K562 (cell line): ENCODE data around the gene ELK1. TPM values are rescaled to one million over a fixed set of nuclear protein-coding genes. Genes with fewer than 3 reads are reported as not detected.

ENCODE experiments used
- ARID2 ChIP-seq: fragments of 450-650 bp; IDR thresholded peaks from 2 replicates; pipeline ENCODE4 v1.6.1; 2017; ENCODE audit warnings: antibody characterized with exemption, mild to moderate bottlenecking
- BACH1 ChIP-seq: fragments of 200-800 bp; sonication (Bioruptor generic); IDR thresholded peaks from 2 replicates; pipeline ENCODE4 v1.6.1; 2016; ENCODE audit warnings: missing genetic modification characterization, missing compliant biosample characterization
- CBX2 ChIP-seq: fragments of 200-600 bp; sonication (generic); IDR thresholded peaks from one replicate; pipeline ENCODE4 v1.6.1; 2012; ENCODE audit warnings: mild to moderate bottlenecking, low read length, inconsistent platforms; ENCODE audit not compliant: insufficient read depth, poor library complexity, severe bottlenecking
- DACH1 ChIP-seq: fragments of 450-650 bp; IDR thresholded peaks from 2 replicates; pipeline ENCODE4 v1.6.1; 2018; ENCODE audit not compliant: partially characterized antibody
- EP300 ChIP-seq: IDR thresholded peaks from 2 replicates; pipeline ENCODE4 v1.6.1; 2012; ENCODE audit warnings: low read length, improper control_type of control experiment
- KLF10 ChIP-seq: fragments of 250-450 bp; sonication (Bioruptor Pico); IDR thresholded peaks from 2 replicates; pipeline ENCODE4 v1.6.1; 2021; ENCODE audit warnings: matching md5 sums
- MCM5 ChIP-seq: fragments of 450-650 bp; IDR thresholded peaks from 2 replicates; pipeline ENCODE4 v1.6.1; 2016; ENCODE audit warnings: low read depth
- MTF1 ChIP-seq: fragments of 250-450 bp; sonication (Bioruptor Pico); IDR thresholded peaks from 2 replicates; pipeline ENCODE4 v1.9.0; 2021; ENCODE audit warnings: moderate library complexity, mild to moderate bottlenecking, inconsistent platforms, borderline replicate concordance
- NUFIP1 ChIP-seq: fragments of 450-650 bp; IDR thresholded peaks from 2 replicates; pipeline ENCODE4 v1.6.1; 2018; ENCODE audit not compliant: partially characterized antibody
- POLR2AphosphoS5 ChIP-seq: IDR thresholded peaks from 2 replicates; pipeline ENCODE4 v1.6.1; 2011; ENCODE audit warnings: mild to moderate bottlenecking, low read depth, low read length, moderate library complexity; ENCODE audit not compliant: control insufficient read depth, insufficient read depth
- SAP30 ChIP-seq: fragments of 200-600 bp; sonication (generic); IDR thresholded peaks from 2 replicates; pipeline ENCODE4 v1.6.1; 2012; ENCODE audit warnings: borderline replicate concordance, low read depth, mild to moderate bottlenecking, moderate library complexity, low read length, control low read depth, inconsistent platforms; ENCODE audit not compliant: insufficient read depth, poor library complexity, severe bottlenecking
- SMAD1 ChIP-seq: fragments of 150-350 bp; IDR thresholded peaks from 2 replicates; pipeline ENCODE4 v1.6.1; 2014; ENCODE audit warnings: low read length, low read depth; ENCODE audit not compliant: partially characterized antibody
- SRF ChIP-seq, 2 experiments: fragments of 250-450, 450-650 bp in 1 of 2; sonication (Bioruptor Pico) in 1 of 2; sonication (generic) in 1 of 2; formaldehyde crosslinking; IDR thresholded peaks; 2 replicates each; pipeline versions ENCODE4 v1.5.0 to v1.5.1; 2020 to 2022; ENCODE audit warnings: mild to moderate bottlenecking in 1 of 2, missing genetic modification reagents in 1 of 2
- TAF9B ChIP-seq: fragments of 450-650 bp; IDR thresholded peaks from 2 replicates; pipeline ENCODE4 v1.6.1; 2018; ENCODE audit warnings: mild to moderate bottlenecking; ENCODE audit not compliant: partially characterized antibody
- TARDBP ChIP-seq: fragments of 450-650 bp; IDR thresholded peaks from 2 replicates; pipeline ENCODE4 v1.6.1; 2016
- XRCC3 ChIP-seq: fragments of 450-650 bp; IDR thresholded peaks from 2 replicates; pipeline ENCODE4 v1.6.1; 2017; ENCODE audit warnings: mild to moderate bottlenecking, moderate library complexity
- ZFP30 ChIP-seq: fragments of 250-450 bp; sonication (Bioruptor Pico); IDR thresholded peaks from 2 replicates; pipeline ENCODE4 v1.8.0; 2022; ENCODE audit warnings: moderate library complexity, mild to moderate bottlenecking, inconsistent platforms, borderline replicate concordance
- ZSCAN29 ChIP-seq: fragments of 450-650 bp; IDR thresholded peaks from 2 replicates; pipeline ENCODE4 v1.6.1; 2017
- polyA plus RNA-seq, 8 experiments: library from polyadenylated mRNA; depleted of rRNA in 4 of 8; stranded (reverse) in 5 of 8; unstranded in 3 of 8; fragments of >200 nt; fragmentation: Nextera tagmentation in 2 of 8; fragmentation: Illumina TruSeq in 1 of 8; extraction: Ambion mirVana in 2 of 8; extraction: Trizol in 1 of 8; gene quantifications; 2 replicates each; pipeline versions ENCODE4 v1.2.1 to v1.2.3, GENCODE V29; 2011 to 2014; ENCODE audit warnings: inconsistent platforms in 1 of 8, missing spikeins in 1 of 8
- total RNA-seq, 7 experiments: library from RNA; depleted of rRNA in 6 of 7; stranded (reverse); fragments of >200 nt in 6 of 7; fragmentation: Illumina TruSeq in 2 of 7; extraction: Trizol in 2 of 7; gene quantifications; 2 replicates each; pipeline versions ENCODE4 v1.2.1 to v1.2.3, GENCODE V29; 2011 to 2021; ENCODE audit warnings: low replicate concordance in 1 of 7
- TF ChIP-seq, protein P1 (sequence below): fragments of 450-650 bp; formaldehyde crosslinking; IDR thresholded peaks from 2 replicates; pipeline ENCODE4 v1.4.0; 2020; ENCODE audit warnings: mild to moderate bottlenecking, moderate library complexity
- TF ChIP-seq, protein P2 (sequence below): IDR thresholded peaks from 2 replicates; pipeline ENCODE4 v1.6.1; 2012; ENCODE audit warnings: low read depth, low read length, improper control_type of control experiment, borderline replicate concordance
- TF ChIP-seq, protein P3 (sequence below): fragments of 450-650 bp; IDR thresholded peaks from 2 replicates; pipeline ENCODE4 v1.6.1; 2016; ENCODE audit warnings: mild to moderate bottlenecking
- TF ChIP-seq, protein P4 (sequence below): fragments of 250-450 bp; sonication (Bioruptor Pico); IDR thresholded peaks from 2 replicates; pipeline ENCODE4 v1.5.0; 2020; ENCODE audit warnings: mild to moderate bottlenecking, borderline replicate concordance

Gene ELK1
- total and polyA plus RNA-seq, 9 of the 15 experiments (the other 6 are each of a cell fraction or from before 2014, with no cell fraction given): 4.4 to 74.9 (median 26.5) TPM

DNA sequence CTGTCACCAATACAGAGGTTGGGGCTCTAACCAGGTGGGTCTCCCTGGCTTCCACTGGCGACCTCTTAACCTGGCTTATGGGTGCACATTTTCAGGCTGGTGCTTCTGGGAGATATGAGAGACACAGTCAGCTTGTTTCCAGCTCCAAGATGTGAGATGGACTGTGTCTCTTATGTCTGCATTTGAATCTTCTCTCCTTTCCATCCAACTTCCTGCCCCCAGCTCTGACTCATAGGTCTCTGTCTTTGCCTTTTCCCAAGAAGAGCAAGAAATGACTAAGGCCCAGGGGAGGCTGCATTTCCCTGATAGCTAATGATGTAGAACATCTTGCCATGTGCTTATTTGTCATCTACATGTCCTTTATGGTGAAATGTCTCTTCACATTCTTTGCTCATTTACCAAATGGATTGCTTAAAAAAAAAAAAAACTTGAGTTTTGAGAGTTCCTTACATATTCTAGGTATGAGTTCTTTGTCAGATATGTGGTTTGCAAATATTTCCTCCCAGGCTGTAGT is 11.8 kb upstream of the ELK1 start (continued):
- TF ChIP-seq POLR2AphosphoS5 (peak; percentile 64), SAP30 (no peak), ARID2 (no peak), CBX2 (no peak), KLF10 (CRISPR knock-in tag) (no peak), XRCC3 (no peak), MTF1 (CRISPR knock-in tag) (no peak), SMAD1 (no peak), TAF9B (peak; percentile 50), SRF (CRISPR knock-in tag; IDR thresholded peaks at IDR 0.05) (peak in 1 of 2 experiments; percentile 72; a peak in 1 of 4 replicates), ZFP30 (no peak), EP300 (peak; percentile 85; the same call in 1 of the 2 replicates), MCM5 (no peak), NUFIP1 (no peak), DACH1 (no peak), TARDBP (no peak), BACH1 (tag) (peak; percentile 50; the same call in 1 of the 2 replicates), ZSCAN29 (no peak)
- TF ChIP-seq, protein P1, sequence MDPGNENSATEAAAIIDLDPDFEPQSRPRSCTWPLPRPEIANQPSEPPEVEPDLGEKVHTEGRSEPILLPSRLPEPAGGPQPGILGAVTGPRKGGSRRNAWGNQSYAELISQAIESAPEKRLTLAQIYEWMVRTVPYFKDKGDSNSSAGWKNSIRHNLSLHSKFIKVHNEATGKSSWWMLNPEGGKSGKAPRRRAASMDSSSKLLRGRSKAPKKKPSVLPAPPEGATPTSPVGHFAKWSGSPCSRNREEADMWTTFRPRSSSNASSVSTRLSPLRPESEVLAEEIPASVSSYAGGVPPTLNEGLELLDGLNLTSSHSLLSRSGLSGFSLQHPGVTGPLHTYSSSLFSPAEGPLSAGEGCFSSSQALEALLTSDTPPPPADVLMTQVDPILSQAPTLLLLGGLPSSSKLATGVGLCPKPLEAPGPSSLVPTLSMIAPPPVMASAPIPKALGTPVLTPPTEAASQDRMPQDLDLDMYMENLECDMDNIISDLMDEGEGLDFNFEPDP (CRISPR knock-in tag): no peak
- TF ChIP-seq, protein P2, sequence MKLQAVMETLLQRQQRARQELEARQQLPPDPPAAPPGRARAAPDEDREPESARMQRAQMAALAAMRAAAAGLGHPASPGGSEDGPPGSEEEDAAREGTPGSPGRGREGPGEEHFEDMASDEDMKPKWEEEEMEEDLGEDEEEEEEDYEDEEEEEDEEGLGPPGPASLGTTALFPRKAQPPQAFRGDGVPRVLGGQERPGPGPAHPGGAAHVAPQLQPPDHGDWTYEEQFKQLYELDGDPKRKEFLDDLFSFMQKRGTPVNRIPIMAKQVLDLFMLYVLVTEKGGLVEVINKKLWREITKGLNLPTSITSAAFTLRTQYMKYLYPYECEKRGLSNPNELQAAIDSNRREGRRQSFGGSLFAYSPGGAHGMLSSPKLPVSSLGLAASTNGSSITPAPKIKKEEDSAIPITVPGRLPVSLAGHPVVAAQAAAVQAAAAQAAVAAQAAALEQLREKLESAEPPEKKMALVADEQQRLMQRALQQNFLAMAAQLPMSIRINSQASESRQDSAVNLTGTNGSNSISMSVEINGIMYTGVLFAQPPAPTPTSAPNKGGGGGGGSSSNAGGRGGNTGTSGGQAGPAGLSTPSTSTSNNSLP: 0 out of 2 replicates have a peak, but pooled peaks have one; percentile 48
- TF ChIP-seq, protein P3, sequence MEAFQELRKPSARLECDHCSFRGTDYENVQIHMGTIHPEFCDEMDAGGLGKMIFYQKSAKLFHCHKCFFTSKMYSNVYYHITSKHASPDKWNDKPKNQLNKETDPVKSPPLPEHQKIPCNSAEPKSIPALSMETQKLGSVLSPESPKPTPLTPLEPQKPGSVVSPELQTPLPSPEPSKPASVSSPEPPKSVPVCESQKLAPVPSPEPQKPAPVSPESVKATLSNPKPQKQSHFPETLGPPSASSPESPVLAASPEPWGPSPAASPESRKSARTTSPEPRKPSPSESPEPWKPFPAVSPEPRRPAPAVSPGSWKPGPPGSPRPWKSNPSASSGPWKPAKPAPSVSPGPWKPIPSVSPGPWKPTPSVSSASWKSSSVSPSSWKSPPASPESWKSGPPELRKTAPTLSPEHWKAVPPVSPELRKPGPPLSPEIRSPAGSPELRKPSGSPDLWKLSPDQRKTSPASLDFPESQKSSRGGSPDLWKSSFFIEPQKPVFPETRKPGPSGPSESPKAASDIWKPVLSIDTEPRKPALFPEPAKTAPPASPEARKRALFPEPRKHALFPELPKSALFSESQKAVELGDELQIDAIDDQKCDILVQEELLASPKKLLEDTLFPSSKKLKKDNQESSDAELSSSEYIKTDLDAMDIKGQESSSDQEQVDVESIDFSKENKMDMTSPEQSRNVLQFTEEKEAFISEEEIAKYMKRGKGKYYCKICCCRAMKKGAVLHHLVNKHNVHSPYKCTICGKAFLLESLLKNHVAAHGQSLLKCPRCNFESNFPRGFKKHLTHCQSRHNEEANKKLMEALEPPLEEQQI: no peak
- TF ChIP-seq, protein P4, sequence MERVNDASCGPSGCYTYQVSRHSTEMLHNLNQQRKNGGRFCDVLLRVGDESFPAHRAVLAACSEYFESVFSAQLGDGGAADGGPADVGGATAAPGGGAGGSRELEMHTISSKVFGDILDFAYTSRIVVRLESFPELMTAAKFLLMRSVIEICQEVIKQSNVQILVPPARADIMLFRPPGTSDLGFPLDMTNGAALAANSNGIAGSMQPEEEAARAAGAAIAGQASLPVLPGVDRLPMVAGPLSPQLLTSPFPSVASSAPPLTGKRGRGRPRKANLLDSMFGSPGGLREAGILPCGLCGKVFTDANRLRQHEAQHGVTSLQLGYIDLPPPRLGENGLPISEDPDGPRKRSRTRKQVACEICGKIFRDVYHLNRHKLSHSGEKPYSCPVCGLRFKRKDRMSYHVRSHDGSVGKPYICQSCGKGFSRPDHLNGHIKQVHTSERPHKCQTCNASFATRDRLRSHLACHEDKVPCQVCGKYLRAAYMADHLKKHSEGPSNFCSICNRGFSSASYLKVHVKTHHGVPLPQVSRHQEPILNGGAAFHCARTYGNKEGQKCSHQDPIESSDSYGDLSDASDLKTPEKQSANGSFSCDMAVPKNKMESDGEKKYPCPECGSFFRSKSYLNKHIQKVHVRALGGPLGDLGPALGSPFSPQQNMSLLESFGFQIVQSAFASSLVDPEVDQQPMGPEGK: no peak
